Endothelial cell of umbilical vein (primary cell): ENCODE data around the gene IMPA2. TPM values are rescaled to one million over a fixed set of nuclear protein-coding genes. Genes with fewer than 3 reads are reported as not detected.

Experiments
- BruUV-seq: library from RNA; stranded (reverse); fragments of 400-500 nt; replicated peaks from 2 replicates; lab custom pipeline; 2021; lab: Mats Ljungman, UMichigan
- CTCF ChIA-PET: fragments of 300-600, 350-600 bp; sonication (Branson Sonifier 250); formaldehyde crosslinking; loops from one replicate; lab custom pipeline; 2021; ENCODE audit warnings: antibody characterized with exemption, inconsistent platforms; lab: Charles Lee
- POLR2A ChIA-PET: fragments of 300-600, 350-600 bp; sonication (Branson Sonifier 250); formaldehyde crosslinking; loops from one replicate; lab custom pipeline; 2021; ENCODE audit warnings: antibody characterized with exemption, inconsistent platforms; lab: Charles Lee
- DNase-seq: peaks from one replicate; pipeline ENCODE4 v3.0.0-alpha.2; 2011; ENCODE audit warnings: low read depth, low spot score
- FAIRE-seq: peaks from 2 replicates; lab custom pipeline; 2011; peaks lifted over from hg19 to GRCh38; lab: Jason Lieb, UNC
- H2AFZ ChIP-seq: 2 replicates; pipeline ENCODE4 v1.6.0; 2012; ENCODE audit warnings: low read depth, low read length, control low read depth, inconsistent platforms
- H3K27ac ChIP-seq: 2 replicates; pipeline ENCODE4 v1.5.1; 2011; ENCODE audit warnings: low read depth, mild to moderate bottlenecking, control low read depth, low read length, moderate library complexity; ENCODE audit not compliant: insufficient read depth
- H3K27me3 ChIP-seq, 2 experiments: 2 replicates each; pipeline versions ENCODE4 v1.6.0 to v1.6.1; 2011; ENCODE audit warnings: low read length in 2 of 2, mixed read lengths in 1 of 2; ENCODE audit not compliant: control insufficient read depth in 2 of 2, insufficient read depth in 2 of 2
- H3K36me3 ChIP-seq, 2 experiments: 2 replicates in 1 of 2; 3 replicates in 1 of 2; pipeline ENCODE4 v1.5.1; 2011; ENCODE audit warnings: low read length in 2 of 2, mild to moderate bottlenecking in 1 of 2, moderate library complexity in 1 of 2; ENCODE audit not compliant: control insufficient read depth in 2 of 2, insufficient read depth in 2 of 2; ENCODE audit errors: extremely low read depth in 1 of 2
- H3K4me1 ChIP-seq: 3 replicates; pipeline ENCODE4 v1.5.1; 2011; ENCODE audit warnings: mild to moderate bottlenecking, low read length; ENCODE audit not compliant: control insufficient read depth, insufficient read depth; ENCODE audit errors: extremely low read depth
- H3K4me2 ChIP-seq: 2 replicates; pipeline ENCODE4 v1.6.1; 2011; ENCODE audit warnings: low read length, control low read depth, mixed read lengths; ENCODE audit not compliant: insufficient read depth
- H3K4me3 ChIP-seq, 3 experiments: fragments of 200-600 bp in 1 of 3; sonication (generic), shearing (Covaris generic) in 1 of 3; replicated peaks in 1 of 3; 2 replicates each; pipeline ENCODE4 v1.5.1; 2011 to 2016; ENCODE audit warnings: control low read depth in 3 of 3, low read length in 3 of 3, mild to moderate bottlenecking in 2 of 3, inconsistent platforms in 1 of 3, low read depth in 1 of 3, moderate library complexity in 1 of 3; ENCODE audit not compliant: insufficient read depth in 1 of 3
- H3K79me2 ChIP-seq: 2 replicates; pipeline ENCODE4 v1.6.0; 2012; ENCODE audit warnings: low read length, inconsistent platforms; ENCODE audit not compliant: control insufficient read depth, insufficient read depth
- H3K9ac ChIP-seq: replicated peaks from 2 replicates; pipeline ENCODE3; 2011; ENCODE audit warnings: low read length, control low read depth; ENCODE audit not compliant: insufficient read depth; ENCODE audit errors: extremely low read depth
- H3K9me1 ChIP-seq: replicated peaks from 3 replicates; pipeline ENCODE4 v1.6.0; 2011; ENCODE audit warnings: mild to moderate bottlenecking, low read length; ENCODE audit not compliant: control insufficient read depth, insufficient read depth; ENCODE audit errors: extremely low read depth
- H3K9me3 ChIP-seq: replicated peaks from 2 replicates; pipeline ENCODE4 v1.5.1; 2012; ENCODE audit warnings: low read length, inconsistent platforms; ENCODE audit not compliant: control insufficient read depth, insufficient read depth
- H4K20me1 ChIP-seq: replicated peaks from 2 replicates; pipeline ENCODE3; 2011; ENCODE audit warnings: mild to moderate bottlenecking, low read length; ENCODE audit not compliant: control insufficient read depth, insufficient read depth; ENCODE audit errors: extremely low read depth
- EZH2 ChIP-seq: IDR thresholded peaks from 2 replicates; pipeline ENCODE4 v1.6.1; 2012; ENCODE audit warnings: borderline replicate concordance, low read depth, mild to moderate bottlenecking, moderate library complexity, low read length, inconsistent platforms; ENCODE audit not compliant: severe bottlenecking
- FOS ChIP-seq: IDR thresholded peaks from 2 replicates; pipeline ENCODE4 v1.6.1; 2011; ENCODE audit warnings: mild to moderate bottlenecking, low read length, moderate library complexity, borderline replicate concordance; ENCODE audit not compliant: insufficient read depth
- MAX ChIP-seq: IDR thresholded peaks from 2 replicates; pipeline ENCODE4 v1.6.1; 2011; ENCODE audit not compliant: insufficient read depth, insufficient read length
- MYC ChIP-seq: IDR thresholded peaks from one replicate; pipeline ENCODE4 v1.6.1; 2011; ENCODE audit warnings: mild to moderate bottlenecking, low read depth, low read length
- POLR2A ChIP-seq: IDR thresholded peaks from 2 replicates; pipeline ENCODE4 v1.6.1; 2012; ENCODE audit warnings: low read depth, mild to moderate bottlenecking, control low read depth, low read length
- POLR2AphosphoS5 ChIP-seq: IDR thresholded peaks from 2 replicates; pipeline ENCODE4 v1.6.1; 2012; ENCODE audit warnings: low read depth, mild to moderate bottlenecking, control low read depth, low read length, moderate library complexity; ENCODE audit not compliant: insufficient read depth
- dilution Hi-C: fragments of 300-500 bp; cut with MboI; formaldehyde crosslinking; loops from one replicate; pipeline ENCODE4 v1.15.0; 2019; ENCODE audit warnings: low sequenced_read_pairs; ENCODE audit not compliant: extremely low pct_ligation_motif_present
- intact Hi-C: fragments of 100-400 bp; cut with micrococcal nuclease; formaldehyde crosslinking; loops from one replicate; pipeline ENCODE4 v1.10.0; 2022
- polyA plus RNA-seq, 4 experiments: library from polyadenylated mRNA; depleted of rRNA in 3 of 4; stranded (reverse) in 3 of 4; unstranded in 1 of 4; fragments of >200 nt; gene quantifications; 2 replicates each; pipeline versions ENCODE4 v1.2.1 to v1.2.3, GENCODE V29; 2011 to 2012; ENCODE audit warnings: missing spikeins in 1 of 4
- total RNA-seq: library from RNA; stranded (reverse); gene quantifications from 2 replicates; pipeline ENCODE4 v1.2.3, GENCODE V29; 2021

IMPA2 gene
- total and polyA plus RNA-seq, 2 donors (not counting 3 experiments of a cell fraction or from before 2014, with no cell fraction given) = 6.1 to 8.0 TPM

GRCh38 chr18:12065397-12065796 lies 84.1 kb downstream of the IMPA2 start:
- dilution Hi-C loops = no loop called here
- Histone ChIP-seq H3K9ac (no peak overlapping the region), H3K36me3 (no peaks in the 10 kb centered on the region), H3K4me1 (no peaks in the 10 kb centered on the region), H3K9me3 (no peaks in the 10 kb centered on the region), H2AFZ (no peak overlapping the region), H3K27me3 (no peaks in the 10 kb centered on the region), H3K79me2 (no peaks in the 10 kb centered on the region), H3K4me2 (no peak overlapping the region), H3K9me1 (no peaks in the 10 kb centered on the region), H3K27ac (no peak overlapping the region), H3K4me3 (no peak overlapping the region), H4K20me1 (no peaks in the 10 kb centered on the region)
- no TSS peak for BruUV-seq
- ChIA-PET CTCF (interaction anchor here (0.6 to 2.0 kb wide), 4 partner anchors 9 to 171 kb away, joined by 3 to 5 read pairs (median 4); no protein-coding TSS in a partner anchor), POLR2A (no interaction called here)
- no peak for DNase-seq
- FAIRE-seq = no peak
- intact Hi-C loops = no loop called here
- no peak for TF ChIP-seq MYC
- no peak for TF ChIP-seq POLR2A
- no peak for TF ChIP-seq MAX
- TF ChIP-seq POLR2AphosphoS5 = no peak
- no peak for TF ChIP-seq FOS

GRCh38 chr18:12066910-12067511 lies 85.7 kb downstream of the IMPA2 start:
- Histone ChIP-seq H3K27ac (no peak overlapping the region), H4K20me1 (no peaks in the 10 kb centered on the region), H3K9me1 (no peaks in the 10 kb centered on the region), H3K4me3 (no peak overlapping the region), H3K4me2 (no peak overlapping the region), H2AFZ (no peak overlapping the region), H3K79me2 (no peaks in the 10 kb centered on the region), H3K36me3 (no peaks in the 10 kb centered on the region), H3K9me3 (no peaks in the 10 kb centered on the region), H3K27me3 (no peaks in the 10 kb centered on the region), H3K9ac (no peak overlapping the region), H3K4me1 (peaks cover 9% of the 10 kb centered on the region)
- dilution Hi-C loops (no loop called here), intact Hi-C loops (no loop called here)
- CTCF ChIA-PET = interaction anchor here (2.0 kb wide), 1 partner anchor 28 kb away, joined by 5 read pairs; no protein-coding TSS in a partner anchor
- no peak for DNase-seq
- POLR2A ChIA-PET = no interaction called here
- TF ChIP-seq EZH2 (no peak), FOS (no peak)
- no TSS peak for BruUV-seq
- FAIRE-seq = no peak
